GM12878 (cell line): ENCODE measurements around the gene LVRN.

Experiments used
- FOXM1 ChIP-seq: IDR thresholded peaks from 2 replicates; pipeline ENCODE4 v1.6.1; 2012; ENCODE audit warnings: low read depth, mild to moderate bottlenecking, inconsistent platforms, low read length, moderate library complexity
- HDAC6 ChIP-seq: fragments of 200-600 bp; sonication (generic); IDR thresholded peaks from one replicate; pipeline ENCODE4 v1.8.0; 2017; ENCODE audit warnings: antibody characterized with exemption; ENCODE audit not compliant: unreplicated experiment
- POLR2A ChIP-seq: IDR thresholded peaks from 2 replicates; pipeline ENCODE4 v1.6.1; 2011; ENCODE audit warnings: low read depth, mild to moderate bottlenecking, low read length
- TF ChIP-seq, protein P1 (sequence below): fragments of 150-350 bp; IDR thresholded peaks from 2 replicates; pipeline ENCODE4 v1.6.1; 2014; ENCODE audit warnings: mild to moderate bottlenecking, low read depth, low read length

- TF ChIP-seq, protein P1, sequence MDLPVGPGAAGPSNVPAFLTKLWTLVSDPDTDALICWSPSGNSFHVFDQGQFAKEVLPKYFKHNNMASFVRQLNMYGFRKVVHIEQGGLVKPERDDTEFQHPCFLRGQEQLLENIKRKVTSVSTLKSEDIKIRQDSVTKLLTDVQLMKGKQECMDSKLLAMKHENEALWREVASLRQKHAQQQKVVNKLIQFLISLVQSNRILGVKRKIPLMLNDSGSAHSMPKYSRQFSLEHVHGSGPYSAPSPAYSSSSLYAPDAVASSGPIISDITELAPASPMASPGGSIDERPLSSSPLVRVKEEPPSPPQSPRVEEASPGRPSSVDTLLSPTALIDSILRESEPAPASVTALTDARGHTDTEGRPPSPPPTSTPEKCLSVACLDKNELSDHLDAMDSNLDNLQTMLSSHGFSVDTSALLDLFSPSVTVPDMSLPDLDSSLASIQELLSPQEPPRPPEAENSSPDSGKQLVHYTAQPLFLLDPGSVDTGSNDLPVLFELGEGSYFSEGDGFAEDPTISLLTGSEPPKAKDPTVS, result no peak
- TF ChIP-seq HDAC6 (no peak), FOXM1 (no peak), POLR2A (no peak)
Measured at GRCh38 chr5:116035123-116035522, 72.8 kb downstream of the LVRN start.
